GM19468 (cell line): ENCODE measurements around the gene SHLD2.
"Not testable (repeated sequence)": the region's sequence is repeated elsewhere in the genome, so short reads cannot be mapped to it uniquely, and the experiment has no call there.

ENCODE experiments used
- ATAC-seq: cut with Tn5 transposase; IDR thresholded peaks from one replicate; pipeline ENCODE4 v1.9.1; 2021; ENCODE audit warnings: mild to moderate bottlenecking, moderate library complexity, moderate number of reproducible peaks; ENCODE audit not compliant: unreplicated experiment; ENCODE audit errors: extremely low read depth

SHLD2 gene

DNA sequence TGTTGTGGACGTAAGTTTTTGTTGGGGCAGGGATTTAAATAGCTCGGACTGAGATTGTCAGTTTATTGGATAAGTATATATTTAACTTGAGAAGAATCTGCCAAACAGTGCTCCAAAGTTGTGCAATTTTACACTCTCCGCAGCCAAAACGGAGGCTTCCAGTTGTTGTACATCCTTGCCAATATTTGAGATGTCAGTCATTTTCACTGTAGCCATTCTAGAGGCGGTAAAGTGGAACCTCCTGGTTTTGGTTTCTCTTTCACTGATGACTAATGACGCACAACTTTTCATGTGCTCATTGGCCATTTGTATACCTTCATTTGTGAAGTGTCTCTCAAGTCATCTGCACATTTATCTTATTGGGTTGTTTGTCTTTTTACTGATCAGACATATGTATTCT, 105.9 kb downstream of the SHLD2 start:
- ATAC-seq, result peak; percentile 57

DNA sequence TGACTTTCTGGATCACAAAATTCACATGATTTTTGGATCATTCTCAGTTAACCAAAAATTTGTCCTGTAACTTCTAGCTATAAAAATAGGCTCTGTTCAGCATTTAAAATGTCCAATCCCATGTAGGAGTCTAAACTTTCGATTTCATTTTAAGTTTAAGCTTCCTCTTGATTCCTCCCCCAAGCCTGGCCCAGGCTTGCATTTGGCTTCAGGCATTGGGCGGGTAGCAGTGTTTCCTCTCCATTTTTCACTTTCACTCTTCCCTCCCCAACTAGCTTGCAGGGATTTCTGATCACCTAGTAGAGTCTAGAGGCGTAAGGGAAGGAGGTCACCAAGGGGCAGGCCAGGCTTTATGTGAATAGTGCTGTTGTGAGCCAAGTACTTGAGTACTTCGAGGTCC, 109.8 kb downstream of the SHLD2 start:
- not testable (repeated sequence) for ATAC-seq

DNA sequence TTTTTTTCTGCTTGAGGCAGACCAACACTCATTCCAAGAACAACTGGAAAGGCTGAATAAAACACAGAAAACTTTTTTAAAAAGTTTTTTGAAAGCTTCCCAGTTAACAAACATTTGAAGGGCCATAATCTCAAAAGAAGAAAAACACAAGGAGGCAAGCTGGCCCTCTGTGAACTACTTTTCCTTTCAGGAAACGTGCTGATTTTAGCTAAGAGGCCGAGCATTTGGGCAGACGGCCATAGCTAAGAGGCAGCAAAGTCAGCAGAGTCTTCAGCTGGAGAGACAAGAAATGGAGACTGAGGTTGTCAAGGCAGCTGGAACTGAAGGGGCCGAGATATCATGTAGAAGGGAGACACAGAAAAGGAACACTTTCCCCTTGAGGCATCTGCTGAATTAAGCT, 111.9 kb downstream of the SHLD2 start:
- not testable (repeated sequence) for ATAC-seq

DNA sequence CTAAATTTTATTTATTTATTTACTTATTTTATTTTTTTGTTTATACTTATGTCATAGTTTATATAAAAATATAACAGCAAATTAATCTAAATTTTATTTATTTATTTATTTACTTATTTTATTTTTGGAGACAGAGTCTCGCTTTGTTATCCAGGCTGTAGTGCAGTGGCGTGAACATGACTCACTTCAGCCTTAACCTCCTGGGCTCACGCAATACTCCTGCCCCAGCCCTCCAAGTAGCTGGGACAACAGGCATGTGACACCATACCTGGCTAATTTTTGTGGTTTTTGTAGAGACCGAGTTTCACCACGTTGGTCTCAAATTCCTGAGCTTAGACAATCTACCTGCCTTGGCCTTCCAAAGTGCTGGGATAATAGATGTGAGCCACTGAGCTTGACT, 115.3 kb downstream of the SHLD2 start:
- not testable (repeated sequence) for ATAC-seq

DNA sequence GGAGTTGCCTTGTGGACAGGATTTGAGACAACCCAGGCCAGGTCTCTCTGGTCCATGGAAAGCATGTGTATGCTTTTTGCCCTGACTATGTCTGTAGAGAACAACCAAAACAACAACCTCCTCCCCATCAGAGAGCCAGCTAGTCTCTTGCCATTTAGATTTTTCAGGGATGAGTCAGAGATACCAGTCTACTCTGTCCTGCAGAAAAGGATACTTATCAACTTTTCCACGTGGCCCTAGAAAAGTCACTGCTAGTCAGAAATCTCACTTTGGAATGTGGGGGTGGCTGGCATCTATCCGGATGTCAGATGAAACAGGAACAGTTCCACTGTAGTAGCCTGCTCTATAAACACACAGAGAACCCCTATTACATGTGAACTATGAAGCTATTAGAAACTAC, 116.8 kb downstream of the SHLD2 start:
- ATAC-seq, result not testable (repeated sequence)

DNA sequence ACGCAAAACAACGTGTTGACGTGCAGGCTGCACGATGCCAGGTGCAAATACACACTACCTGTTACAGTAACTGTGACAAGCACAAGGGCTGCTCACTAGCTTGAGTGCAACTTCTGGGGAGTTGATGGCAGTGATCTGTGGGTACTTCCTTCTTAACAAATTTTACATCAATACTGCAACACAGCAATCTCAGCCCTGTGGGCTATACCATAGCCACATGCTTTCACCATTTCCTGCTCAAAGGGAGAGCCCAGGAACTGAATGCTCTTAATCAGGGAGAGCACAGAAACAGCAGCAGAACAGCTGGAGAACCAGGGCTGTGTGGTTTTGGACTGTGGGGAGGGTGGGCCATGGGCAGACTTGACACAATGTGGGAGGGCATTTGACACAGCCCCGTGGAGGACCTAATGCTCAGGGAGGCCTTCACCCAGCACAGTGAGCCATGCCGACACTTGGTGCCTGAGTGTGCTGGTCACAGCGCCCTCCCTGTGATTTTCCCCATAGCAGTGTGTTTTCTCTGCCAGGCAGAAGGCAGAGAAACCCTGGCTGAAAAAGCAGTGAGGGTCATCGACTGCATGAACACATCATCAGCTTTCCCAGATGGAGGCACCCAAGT, 118.3 kb downstream of the SHLD2 start:
- not testable (repeated sequence) for ATAC-seq

DNA sequence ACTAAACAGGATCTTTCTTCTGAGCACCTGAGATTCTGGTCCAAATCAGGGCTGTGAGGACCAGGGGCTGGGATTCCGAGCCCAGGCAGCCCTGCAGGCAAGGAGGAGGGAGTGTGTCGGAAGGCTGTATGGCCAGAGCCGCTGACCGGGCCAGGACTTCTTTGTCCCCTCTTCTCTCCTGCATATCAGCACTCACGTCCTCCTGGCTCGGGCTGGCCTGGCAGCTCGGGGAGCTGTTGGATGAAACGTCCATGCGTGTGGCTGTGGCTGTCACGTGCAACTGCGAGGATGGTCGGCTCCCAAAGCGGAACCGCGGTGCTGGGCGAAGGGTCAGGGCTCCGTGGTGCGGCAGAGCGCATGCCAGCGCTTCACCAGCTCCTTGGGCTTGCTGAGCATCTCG, 118.8 kb downstream of the SHLD2 start:
- ATAC-seq, result not testable (repeated sequence)

DNA sequence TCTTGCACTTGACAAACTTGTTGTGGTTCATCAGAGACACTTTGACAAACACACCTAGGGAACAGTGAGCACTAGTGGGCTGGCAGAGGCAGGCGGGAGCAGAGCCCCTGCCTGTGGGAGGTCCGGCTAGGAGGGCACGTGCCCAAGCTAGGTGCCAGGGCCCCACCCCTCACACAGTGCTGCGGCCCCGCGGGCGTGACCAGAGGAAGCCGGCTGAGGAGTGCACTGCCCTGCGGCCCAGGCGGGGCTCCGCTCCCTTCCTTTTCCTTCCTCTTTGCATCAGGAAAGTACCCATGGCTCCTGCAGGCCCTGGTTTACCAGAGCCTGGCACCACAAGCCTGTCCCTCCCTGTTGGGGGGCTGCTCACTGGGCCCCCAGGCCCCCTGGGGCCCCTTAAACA, 121.1 kb downstream of the SHLD2 start:
- ATAC-seq, result not testable (repeated sequence)

DNA sequence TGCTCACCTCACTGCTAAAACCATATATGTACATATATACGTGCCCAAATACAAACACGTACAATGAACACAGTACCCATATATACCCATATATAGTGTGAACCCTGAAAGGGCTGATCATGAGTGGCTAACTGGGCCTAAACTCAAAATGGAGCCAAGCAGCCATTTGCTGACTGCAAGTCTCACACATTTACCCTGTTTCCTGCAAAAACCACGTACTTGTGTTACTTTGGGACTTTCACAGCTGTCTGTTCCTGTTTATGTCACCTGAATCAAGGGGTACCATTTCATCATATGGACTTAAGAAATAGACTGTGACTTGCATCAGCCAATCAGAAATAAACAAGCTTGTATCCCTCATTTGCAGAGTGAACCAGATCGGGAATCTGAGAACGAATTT, 124.4 kb downstream of the SHLD2 start:
- not testable (repeated sequence) for ATAC-seq

DNA sequence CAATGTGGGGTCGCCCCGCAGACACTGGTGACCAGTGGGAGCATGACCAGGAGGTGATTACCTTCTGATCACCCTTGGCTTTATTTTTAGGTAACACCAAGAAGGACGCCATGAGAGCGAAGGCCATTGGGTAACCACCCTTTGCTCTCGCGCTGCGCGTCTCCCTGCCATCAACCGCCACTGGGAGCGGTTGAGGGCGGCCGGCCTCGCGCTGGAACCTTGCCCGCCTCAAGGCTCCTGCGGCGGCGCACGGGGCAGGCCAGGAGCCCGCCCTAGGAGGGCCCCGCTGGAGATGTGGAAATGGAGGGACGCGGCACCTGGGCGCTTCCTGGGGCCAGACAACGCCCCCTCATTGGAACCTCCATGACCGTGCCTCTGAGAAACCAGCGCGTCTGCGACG, 127.8 kb downstream of the SHLD2 start:
- ATAC-seq, result not testable (repeated sequence)

DNA sequence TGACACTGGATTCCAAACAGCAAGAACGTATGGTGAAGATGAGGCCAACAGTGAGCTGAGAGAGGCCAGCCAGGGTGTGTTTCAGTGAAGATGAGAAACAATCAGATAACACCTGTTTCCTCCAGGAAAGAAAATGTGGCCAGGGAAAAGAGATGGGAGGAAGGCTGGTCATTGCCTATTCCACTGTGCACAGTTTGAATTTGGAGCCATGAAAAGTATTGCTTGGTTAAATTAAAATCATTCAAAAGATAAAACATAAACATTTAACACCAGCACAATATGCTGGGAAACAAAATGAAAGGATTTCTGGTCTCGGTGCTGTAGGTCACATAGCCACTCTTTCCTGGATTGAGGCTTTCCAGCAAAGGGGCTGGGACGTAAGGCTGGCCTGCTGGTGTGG, 130.1 kb downstream of the SHLD2 start, which contains the start of gene NUTM2A:
TSS of gene NUTM2A (plus strand) at position 301 of the 400 bp plus-strand sequence. CDS start 383 bp downstream, outside the sequence.
- not testable (repeated sequence) for ATAC-seq

DNA sequence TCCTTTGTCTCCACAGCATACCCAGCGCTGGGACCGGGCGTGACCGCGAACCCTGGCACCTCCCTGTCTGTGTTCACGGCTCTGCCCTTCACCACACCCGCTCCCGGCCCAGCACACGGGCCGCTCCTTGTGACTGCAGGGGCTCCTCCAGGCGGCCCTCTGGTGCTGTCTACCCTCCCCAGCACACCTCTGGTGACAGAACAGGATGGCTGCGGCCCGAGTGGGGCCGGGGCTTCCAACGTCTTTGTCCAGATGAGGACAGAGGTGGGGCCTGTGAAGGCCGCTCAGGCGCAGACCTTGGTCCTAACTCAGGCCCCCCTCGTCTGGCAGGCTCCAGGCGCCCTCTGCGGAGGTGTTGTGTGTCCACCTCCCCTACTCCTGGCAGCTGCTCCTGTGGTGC, 133.2 kb downstream of the SHLD2 start:
- ATAC-seq, result not testable (repeated sequence)

DNA sequence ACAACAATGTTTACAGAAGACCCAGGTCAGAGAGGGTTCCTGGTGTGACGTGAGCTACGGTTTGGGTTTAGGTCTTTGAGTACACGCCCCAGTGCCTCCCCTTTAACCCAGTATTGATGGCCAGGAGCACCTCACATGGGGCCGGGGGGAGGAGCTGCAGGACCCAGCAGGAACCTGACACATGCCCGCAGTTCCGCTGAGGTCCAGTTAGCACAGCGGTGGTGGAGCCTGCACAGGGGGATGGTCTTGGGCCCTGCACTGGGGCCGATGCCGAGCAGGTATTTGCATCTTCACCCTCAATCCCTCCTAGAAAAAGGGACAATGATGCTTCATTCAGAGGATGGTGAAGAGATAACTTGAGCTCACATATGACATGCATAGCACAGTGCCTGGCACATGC, 134.2 kb downstream of the SHLD2 start:
- not testable (repeated sequence) for ATAC-seq

DNA sequence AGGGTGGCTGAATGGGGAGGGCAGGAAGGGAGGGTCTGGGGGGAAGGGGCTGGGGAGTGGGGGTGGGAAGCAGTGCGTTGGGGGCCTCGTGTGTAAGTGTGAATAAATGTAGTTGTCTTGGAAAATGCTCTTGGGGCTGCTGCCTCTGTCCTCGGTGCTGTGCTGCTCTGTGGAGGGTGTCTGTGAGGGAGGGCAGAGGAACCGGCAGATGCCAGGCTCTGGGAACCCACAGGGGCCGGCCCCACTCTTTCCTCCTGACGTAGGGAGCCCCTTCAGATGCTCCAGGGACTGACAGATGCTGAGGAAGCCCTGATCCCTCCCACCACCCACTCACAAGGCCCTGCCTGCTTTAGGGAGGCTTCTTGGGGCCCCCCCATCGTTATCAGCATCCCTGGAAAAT, 139.8 kb downstream of the SHLD2 start:
- not testable (repeated sequence) for ATAC-seq

DNA sequence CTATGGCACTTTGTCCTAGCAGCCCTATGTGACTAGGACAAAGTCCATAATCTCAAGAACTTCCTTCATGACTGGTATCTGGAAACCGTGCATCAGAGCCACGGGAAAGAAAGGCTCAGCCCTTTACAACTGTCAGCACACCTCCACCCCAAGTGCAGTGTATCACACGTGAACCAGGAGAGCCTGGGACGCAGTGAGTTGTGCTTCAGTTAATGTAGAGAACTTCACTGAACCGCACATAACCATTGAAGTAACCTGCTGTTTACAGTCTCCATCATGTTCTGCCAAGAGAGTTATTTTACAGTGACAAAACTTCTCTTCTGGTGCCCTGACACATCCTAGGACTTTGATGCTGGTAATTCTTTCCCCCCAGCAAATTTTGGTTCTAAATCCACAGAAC, 142.2 kb downstream of the SHLD2 start:
- ATAC-seq, result not testable (repeated sequence)

DNA sequence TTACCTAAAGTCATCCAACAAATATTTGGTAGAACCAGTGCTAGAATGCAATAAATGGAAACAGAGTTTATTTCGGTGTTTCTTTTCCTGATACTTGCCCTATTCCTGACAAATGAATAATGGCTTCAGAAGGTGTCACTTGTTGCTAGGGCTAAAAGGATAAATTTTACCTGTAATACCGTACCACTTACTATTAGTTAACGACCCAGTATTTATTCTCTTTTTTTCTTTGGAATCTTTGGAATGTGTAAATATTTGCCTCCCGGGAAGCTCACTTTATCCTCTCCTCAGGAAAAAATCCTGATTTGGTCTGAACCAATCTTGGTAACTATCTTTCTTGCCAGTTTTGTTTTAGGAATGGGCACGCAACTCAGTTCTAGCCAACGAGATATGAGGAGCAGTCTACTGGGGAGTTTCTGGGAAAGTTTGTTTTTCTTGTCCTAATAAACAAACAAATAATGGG, 144.4 kb downstream of the SHLD2 start:
- not testable (repeated sequence) for ATAC-seq
